SIG-M5 (cell line): ENCODE data around the gene FRMD4B.

Experiments
- DNase-seq: peaks from one replicate; lab custom pipeline; 2025; lab: John Stamatoyannopoulos, UW

Gene FRMD4B

DNA sequence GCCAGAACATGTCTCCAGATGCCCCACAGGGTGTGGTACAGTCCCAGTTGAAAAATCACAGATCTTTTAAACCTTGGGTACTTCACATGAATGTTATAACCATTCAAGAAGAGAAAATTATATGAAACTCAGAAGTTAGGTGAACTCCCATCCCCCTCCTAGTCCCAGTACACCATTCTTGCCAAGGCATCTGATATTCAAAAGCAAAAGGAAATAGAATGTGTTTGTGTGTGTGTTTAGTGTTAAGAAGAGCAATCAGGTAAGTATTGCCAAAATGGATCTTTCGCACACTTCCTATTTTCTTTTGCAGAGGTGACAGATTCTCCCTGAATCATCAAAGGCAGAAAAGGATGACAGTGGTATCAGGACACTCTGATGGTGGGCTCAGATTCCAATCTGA is 219.4 kb downstream of the FRMD4B start:
- DNase-seq, result no peak

DNA sequence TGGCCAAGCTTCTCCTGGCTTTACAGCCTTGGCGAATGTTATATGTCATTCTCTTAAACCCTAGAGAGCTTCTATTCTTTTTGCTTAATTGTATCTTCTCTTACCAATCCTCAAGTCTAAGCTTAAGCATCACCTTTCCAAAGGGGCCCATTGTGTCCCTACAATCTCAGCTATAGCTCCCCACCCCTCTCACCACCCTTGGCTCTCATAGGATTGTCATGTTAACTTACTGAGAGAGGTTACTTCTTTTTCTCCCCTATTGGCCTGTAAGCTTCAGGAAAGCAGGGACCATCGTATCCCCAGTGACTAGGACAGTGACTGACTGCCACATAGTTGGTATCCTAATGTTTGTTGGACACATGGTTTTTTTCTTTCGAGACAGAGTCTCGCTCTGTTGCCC is 220.1 kb downstream of the FRMD4B start:
- DNase-seq, result no peak

DNA sequence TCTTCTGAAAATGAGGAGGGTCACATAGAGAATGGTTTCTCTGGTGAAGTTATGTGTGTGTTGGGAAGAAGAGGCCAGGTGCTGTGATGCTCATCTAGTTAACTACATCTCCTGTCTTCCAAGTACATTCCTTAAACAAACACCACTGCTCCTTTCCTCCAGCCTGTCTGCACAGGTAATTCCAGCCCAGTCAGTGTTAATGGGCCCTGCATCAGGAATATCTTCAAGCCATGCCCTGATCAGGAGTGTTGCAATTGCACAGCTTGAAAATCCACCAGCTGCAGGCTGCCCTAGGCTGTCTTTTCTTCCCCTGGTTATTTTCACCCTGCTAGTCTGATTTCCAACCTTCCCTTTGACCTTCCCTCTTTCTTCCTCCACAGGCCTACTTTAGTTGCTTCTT is 221.6 kb downstream of the FRMD4B start:
- no peak for DNase-seq

DNA sequence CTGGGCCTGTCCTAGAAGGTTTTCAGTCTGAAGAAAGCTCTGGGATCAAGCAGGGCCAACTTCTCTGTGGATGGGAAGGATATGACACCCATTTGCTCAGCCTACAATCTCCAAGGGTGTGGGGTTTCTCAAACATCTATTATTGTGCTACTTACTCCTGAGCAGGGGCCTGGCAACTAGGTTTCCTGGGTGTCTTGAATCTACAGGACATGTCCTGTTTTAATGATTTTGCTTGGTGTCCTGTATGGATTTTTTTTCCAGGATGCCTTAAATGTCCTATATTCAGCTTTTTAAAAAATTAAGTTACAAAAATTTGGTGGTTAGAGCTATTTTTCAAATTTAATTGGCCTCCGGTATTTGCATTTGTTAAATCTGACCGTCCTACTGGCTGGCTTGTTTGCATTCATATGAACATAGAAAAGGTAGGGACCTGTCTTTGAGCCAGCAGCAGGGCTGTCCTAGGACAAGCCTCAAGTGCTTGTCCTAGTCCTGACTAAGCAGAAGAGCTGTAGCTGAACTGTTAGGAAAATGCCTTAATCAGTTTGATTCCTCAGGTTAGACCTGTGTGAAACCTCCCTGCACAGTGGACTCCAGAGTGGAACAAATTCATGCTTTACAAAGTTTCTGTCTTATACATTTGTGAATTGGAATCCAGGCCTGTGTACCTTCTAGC is 223.4 kb downstream of the FRMD4B start:
- no peak for DNase-seq

DNA sequence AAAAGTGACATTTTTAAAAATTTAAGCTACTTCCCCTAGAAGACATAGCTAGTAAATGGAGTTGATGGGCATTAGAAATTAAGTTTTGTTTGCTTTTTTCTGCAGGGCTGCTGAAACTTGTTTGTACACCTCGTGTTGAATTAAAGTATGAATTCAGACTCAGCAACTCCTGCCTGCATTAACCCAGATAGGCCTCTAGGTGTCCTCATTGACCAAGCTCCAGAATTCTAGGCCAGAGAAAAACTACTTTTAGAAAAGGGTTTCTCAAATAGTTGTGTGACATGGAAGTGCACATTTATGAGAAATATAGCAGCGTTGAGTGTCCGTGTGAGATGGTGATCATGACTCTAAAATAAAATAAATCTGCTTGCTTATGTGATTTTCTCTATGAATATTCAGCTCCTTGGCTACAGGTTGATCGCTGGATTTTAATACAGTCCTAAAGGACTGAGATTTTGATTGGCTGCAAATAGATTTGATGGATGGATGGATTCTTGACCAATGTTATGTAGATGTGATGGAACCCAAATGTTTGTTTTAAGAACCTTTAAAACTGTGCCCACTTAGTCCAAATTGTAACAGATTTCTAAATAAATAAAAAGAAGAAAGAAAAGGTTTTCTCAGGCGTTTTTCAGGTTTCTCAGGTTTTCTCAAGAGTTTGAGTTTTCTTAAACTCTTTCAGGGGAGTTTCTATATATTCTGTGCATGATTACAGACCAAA is 224.1 kb downstream of the FRMD4B start:
- no peak for DNase-seq

DNA sequence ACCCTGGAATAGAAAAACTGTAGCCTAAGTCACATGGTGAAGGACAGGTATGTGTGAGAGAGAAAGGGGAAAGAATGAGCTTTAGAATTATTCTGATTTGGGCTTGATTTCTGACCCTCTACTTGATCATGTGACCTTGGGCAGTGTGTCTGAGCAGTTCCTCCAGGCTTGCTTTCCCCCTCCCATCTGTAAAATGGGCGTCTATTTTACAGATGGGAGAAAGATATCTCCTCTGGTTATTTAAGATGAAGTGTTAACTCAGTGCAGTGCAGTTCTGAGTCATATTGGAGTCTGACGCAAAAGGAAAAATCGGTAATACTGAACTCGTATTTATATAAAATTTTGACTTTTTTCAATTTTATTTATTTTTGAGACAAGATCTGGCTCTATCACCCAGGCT is 225.4 kb downstream of the FRMD4B start:
- no peak for DNase-seq

DNA sequence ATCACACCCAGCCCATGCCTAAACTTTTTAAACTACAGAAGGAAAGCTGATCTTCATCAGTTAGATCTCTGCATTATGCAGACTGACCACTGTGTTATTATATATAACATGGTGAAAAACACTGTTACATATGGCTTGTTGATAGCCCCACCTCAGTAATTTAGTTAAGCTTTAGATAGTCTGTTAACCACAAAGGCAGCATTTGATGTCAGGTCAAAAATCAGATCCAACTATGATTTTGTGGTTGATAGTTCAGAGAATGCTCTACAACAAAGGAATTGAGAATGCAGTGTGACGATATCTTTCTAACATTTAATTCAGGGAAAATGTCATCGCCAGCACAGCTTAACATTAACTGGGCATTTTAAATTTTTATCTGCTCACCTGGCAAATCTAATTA is 225.8 kb downstream of the FRMD4B start:
- no peak for DNase-seq

DNA sequence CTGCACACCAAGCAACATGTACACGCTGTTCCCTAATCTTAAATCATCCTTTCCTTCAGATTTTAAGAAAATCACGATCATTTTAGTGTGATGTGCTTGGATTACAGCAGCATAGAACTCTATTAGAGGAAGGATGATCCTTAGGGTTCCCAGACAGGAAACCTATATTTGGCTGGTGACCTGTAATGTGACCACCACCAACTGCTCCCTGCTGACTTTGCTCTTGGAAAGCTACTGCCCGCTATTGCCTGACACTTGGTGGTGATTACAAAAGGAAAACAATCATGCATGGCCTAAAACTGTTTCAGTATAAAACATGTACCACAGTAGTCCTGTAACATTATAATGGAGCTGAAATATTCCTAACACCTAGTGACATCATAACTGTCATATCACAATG is 236.3 kb downstream of the FRMD4B start:
- DNase-seq, result no peak

DNA sequence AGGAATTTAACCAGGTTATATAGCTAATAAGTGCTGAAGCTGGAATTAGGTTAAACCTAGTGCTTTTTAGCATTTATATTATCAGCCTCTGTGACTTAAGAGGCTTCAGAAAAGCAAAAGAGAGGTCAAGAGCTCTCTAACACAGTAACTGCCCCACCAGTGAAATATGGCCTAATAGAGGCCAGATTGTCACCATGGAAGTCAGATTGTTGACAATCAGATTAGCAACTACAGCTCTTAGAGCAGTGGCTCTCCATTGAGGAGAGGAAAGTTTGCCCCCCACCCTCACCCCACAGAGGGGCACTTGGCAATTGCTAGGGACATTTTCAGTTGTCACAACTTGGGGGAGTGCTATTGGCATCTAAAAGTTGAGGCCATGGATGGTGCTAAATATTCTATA is 240.2 kb downstream of the FRMD4B start:
- DNase-seq, result no peak

DNA sequence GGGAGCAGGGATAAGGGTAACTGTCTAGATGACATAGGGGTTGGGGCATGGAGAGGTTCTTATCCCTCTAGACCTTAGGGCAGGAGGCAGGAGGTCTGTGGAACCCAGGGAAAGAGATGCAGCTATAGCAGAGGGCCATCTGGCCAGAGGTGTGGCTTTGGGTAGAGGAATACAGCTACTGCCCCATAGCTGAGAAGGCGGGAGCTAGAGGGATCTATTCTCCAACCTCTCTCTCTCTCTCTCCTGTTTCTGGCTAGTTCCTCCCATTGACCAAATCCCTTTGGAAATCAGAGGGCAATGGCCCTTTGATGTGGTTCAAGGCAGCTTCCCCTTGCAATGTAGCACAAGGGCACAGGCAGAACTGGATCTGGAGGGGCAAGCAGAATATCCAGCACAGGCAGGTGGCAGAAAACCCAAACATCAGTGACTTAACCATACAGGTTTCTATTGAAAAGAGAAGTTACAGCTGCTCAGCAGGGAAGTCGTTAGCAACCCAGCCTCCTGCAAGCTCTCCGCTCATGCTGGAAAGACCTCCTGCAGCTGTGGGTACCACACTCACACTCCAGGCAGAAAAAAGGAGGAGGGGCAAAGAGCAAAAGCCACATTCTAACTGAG is 241.2 kb downstream of the FRMD4B start:
- DNase-seq, result no peak

DNA sequence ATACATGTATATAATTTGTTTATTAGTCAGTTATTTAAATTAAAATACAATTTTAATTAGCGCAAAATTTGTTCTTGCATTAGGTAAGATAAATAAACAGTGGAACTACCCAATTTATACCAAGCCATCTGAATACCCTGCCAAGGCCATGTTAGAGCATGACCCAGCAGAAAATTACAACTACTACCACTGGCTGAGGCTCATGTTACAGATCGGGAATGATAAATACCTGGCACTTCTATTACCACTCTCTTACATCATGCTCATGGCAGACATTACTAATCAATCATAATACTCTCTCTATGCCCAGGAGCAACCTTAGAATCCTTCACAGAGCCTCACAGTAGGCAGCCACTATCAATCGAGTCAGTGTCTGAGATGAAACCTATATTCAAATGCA is 242.3 kb downstream of the FRMD4B start:
- DNase-seq, result no peak

DNA sequence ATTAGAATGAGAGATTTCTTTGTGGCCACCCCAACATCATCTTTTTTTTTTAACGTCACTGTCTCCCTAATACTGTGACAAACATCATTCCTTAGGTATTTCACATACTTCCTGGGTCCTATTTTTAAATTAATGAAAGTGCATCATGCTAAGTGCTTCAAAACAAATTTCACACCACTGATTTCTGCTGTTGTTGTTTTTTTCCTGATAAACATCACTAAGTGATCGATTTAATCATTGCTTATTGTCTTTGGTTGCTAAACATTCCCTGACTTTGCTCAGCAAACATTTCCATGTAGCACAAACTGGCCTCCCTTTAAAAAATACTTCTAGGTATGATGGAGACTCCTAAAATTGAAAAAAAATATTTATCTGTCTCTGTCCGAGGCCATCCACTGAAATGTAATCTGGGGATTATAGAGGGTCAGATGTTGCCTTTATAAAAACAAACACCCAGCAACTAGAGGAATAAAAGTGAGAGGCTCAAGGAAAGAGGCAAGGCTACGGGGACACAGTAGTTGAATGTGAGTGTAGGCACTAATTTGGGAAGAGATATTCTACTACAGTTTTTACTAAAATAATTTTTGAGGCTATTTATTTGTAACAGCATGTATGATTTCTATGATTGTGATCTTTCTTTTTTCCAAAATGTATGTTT is 243.0 kb downstream of the FRMD4B start:
- DNase-seq, result no peak

DNA sequence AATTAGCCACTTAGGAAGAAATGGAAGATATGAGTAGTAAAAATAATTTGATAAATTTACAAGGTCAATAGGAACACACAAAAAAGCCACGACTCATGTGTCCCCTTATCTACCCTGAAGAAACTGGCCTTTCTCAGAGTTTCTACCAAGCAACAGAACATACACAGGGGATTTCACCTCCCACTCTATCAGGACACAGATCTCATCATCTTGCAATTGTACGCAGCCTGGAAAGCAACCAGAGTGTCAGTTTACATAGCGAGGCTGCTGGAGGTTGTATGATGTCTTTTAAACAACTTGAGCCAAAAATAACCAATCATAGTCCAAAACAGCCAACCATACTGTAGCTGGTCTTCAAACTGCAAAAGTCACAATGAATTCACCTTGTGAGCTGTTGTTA is 243.8 kb downstream of the FRMD4B start:
- no peak for DNase-seq

DNA sequence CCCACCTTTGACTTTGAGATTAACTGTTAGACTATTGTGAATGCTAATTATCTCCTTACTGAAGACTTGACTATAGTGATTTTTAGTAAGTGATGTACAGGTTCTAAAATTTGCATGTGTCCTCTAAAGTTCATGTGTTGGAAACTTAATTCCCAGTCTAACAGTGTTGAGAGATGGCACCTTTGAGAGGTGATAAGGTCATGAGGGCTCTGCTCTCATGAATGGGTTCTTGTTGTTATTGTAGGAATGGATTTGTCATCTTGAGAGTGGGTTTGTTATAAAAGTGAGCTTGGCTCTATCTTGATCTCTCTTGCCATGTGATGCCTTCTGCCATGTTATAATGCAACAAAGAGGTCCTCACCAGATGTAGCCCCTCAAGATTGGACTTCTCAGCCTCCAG is 244.6 kb downstream of the FRMD4B start:
- no peak for DNase-seq

DNA sequence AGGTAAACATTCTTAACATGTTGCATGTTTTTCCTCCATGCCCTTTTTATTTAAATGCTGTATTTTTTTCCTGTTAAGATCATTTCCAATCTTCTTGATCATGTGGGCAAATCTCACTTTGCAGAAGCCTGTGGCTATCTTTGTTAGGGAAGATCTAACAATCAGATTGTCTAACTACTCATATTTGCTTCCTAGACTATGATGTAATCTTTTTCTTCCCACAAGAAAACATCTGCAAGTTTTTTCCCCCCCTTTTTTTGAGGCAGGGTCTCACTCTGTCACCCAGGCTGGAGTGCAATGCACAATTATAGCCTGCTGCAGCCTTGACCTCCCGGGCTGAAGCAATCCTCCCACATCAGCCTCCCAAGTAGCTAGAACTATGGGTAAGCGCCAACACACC is 248.5 kb downstream of the FRMD4B start:
- DNase-seq, result no peak

DNA sequence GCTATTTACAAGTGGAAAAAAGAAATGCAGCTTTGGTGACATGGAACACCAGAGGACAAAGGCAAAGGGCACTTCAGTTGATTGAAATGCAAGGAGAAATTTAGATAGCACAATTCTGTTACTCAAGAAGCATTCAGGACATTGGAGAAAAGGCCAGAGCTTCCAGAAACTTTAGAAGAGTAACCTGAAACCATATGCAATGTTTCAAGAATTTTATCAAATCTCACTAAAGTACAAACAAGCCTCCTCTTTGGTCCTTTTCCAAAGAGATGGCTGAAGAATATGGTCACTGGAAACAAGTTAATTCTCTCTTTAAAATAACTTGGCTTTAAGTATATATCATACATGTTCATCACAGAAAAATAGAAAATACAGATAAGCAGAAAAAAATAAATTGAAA is 248.9 kb downstream of the FRMD4B start:
- no peak for DNase-seq

DNA sequence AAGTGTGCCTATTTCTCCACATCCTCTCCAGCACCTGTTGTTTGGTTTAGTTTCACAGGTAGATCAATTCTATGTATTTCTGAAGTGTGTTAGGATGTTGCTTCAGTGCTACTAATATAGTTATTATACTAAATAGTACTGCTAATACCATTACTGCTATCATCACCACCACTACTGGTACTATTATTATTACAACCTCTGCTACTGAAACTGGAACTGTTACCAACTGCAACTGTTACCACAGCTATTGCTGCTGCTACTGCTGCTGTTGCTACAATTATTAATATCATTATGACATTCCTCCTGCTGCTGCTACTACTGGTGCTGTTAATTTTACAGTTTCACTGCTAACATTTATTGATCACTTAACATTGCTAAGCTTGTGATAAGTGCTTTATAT is 255.2 kb downstream of the FRMD4B start:
- DNase-seq, result no peak

DNA sequence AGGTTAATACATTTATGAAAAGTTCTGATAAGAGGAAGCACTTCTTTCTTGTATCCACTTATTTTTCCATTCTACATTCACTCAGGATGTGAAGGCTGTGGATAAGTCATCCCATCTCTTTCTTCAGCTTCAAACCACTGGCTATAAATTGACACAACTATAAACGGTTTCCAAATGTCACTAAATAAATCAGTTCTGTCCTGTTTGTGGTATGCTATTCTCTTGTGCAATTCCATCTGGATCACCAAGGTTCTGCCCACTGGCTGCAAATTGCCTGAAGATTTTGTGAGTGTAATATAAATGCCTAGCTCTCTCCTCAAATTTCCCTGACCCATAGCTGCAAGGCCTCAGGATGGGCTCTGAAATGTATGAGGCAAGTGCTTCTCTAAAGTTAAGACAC is 256.4 kb downstream of the FRMD4B start:
- no peak for DNase-seq

DNA sequence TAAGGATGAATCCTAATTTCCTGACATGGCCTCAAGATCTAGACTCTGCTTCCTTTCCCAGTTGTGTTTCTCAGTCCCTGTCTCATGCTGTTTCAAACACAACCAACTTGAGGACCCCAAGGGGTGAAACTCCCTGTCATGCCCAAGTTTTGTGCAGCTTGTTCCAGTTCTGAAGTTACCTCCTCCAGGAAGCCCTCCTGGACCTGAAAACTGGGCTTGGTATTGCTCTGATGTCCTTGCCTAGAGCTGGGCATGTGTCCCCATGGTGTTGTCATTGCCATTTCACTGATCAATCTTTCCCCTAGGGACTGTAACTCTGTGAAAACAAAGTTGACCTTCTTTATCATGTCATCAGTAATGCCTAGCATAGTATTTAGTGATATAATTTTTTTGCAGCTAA is 257.4 kb downstream of the FRMD4B start:
- no peak for DNase-seq

DNA sequence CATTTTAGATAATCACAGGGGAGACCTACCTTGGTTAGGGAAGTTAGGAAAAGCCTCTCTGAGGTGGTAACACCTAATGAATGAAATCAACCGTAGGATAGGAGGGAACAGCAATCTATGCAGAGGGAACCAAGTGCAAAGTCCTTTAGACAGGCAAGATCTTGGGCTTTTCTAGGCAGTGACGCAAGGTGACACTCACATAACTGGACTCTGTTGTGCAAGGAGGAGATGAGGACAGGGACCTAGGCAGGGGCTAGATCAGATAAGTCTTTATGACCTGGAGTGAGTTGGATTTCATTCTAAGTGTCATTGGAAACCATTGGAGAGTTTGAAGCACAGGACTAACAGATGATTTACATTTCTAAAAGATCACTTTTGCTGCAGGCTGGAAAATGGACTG is 258.9 kb downstream of the FRMD4B start:
- DNase-seq, result no peak

DNA sequence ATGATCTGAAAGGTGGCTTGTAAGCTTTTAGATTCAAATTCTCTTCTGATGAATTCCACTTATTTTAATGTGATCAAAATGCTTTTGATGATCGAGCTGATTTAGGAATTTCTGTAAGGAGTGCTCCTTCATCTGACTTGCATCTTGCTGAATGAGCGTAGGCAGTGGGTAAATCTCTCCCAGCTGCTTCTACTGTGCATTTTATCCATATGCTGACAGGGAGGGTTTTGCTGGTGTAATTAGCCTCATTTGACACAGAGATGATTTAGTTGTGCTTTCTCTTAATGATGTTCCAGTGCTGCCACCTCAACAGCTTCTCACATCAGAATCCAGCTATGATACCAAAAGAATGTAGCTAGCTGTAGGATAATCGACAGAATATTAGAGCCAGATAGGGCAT is 259.7 kb downstream of the FRMD4B start:
- DNase-seq, result no peak

DNA sequence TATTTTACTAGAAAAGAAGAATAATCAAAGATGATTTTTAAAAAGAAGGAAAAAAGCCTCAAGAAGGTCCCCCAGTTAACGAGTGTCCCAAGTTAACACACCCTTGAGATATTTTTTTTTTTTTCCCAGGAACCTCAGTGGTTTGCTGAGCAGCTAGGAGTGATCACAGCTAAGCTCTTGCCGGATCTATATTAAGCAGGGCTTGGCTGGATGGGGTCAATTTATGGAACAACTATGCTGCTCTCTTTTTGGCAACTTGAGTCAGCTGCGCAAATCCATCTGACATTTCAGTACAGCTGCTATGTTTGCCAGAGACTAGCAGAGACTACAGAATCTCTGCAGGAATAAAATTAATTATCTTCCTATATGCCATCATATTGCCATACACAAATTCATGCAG is 263.5 kb downstream of the FRMD4B start, which contains the start of gene LMOD3:
TSS of gene LMOD3 (minus strand) at position 193 of the 400 bp plus-strand sequence. CDS start 209 bp downstream, outside the sequence.
- no peak for DNase-seq

DNA sequence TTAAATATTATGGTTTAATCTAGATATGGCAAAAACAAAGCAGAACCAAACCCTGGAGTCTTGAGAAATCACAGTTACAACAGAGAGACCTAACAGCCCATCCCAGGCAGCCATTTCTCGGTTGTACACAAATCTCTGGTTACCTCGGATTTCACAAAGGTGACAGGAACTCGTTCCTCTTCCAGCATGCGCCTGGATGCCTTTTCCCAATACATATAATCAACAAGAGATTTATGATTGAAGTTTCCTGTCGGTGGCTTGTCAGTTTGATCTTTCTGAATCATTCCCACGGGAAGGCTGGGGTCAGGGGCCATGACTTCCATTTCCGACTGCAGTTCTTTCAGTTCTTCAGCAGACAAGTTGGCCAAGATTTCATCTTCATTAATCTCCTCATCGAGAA is 263.9 kb downstream of the FRMD4B start:
- DNase-seq, result no peak
